GM18873 (cell line): ENCODE data around the gene OTX2.

ENCODE experiments used
- ATAC-seq: cut with Tn5 transposase; IDR thresholded peaks from one replicate; pipeline ENCODE4 v1.9.1; 2021; ENCODE audit warnings: mild to moderate bottlenecking, moderate library complexity, moderate number of reproducible peaks; ENCODE audit not compliant: unreplicated experiment, low FRiP score

The OTX2 gene

DNA sequence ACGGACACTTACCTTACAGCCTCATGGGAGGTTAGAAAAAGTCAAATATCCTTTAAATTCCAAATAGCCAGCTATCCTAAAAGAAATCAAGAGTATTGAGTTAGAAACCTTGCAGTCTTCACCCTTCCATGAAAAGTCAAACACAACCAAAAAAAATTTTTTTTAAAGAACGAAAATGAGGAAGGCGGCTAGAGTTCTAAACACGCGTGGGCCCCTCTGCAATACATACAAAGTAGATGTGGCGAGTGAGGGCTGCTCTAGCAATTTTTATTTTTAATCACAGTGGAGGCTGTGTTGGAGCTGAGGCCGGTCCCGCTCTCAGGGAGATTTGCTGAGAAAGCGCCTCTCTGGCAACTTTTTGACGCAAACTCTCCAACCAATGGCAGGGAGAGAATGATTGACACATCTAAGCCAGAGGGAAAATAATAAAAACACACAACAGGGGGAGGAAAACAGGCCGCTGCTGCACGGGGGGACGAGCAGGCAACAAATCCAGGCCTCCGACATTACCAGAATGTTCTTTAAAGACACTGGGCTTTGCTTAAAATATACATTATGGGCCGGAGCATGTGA, at the start of gene OTX2:
OTX2 (minus strand) TSS at position 333 of the 573 bp plus-strand sequence. CDS start 5,023 bp downstream, outside the sequence.
- no peak for ATAC-seq

DNA sequence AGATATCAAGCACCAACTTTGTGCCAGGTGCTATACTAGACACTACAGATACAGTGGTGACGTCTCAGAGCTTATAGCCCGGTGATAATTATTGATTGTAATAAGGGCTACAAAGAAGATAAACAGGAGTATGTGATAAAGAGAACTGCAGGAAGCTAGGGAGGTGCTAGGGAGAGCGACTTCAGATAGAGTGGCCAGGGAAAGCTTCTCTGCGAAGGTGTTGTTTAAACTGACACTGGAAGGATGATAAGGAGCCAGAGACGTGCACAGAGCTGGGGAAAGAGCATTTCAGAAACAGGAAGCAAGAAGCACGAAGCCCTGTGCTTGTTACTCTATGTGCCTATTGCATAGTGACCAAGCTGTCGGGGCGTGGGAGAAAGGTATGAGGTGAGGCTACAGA, 48.1 kb upstream of the OTX2 start:
- ATAC-seq, result no peak

- no peak for ATAC-seq
These were observed 46.9 kb upstream of the OTX2 start for GRCh38 chr14:56857216-56857615.

GRCh38 chr14:56855891-56856461, 45.7 kb upstream of the OTX2 start:
- no peak for ATAC-seq

DNA sequence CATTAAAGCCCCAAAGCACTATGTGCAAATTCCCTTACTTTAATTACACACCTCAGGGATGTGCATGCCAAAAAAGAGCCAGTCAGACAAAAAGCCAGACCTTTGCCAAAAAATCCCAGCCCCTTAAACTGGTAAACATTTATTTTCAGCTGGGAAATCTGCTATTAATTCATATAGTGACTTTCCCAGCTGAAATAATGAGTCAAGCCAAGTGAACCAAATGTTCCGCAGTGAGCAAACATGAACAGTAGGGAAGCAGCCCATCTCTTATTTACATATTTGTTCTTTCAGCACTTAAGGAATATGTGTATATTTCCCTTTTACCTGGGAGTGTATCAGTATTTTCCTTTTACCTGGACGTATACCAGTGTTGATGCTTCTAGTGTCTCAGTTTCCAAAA, 44.0 kb upstream of the OTX2 start:
- ATAC-seq, result no peak

DNA sequence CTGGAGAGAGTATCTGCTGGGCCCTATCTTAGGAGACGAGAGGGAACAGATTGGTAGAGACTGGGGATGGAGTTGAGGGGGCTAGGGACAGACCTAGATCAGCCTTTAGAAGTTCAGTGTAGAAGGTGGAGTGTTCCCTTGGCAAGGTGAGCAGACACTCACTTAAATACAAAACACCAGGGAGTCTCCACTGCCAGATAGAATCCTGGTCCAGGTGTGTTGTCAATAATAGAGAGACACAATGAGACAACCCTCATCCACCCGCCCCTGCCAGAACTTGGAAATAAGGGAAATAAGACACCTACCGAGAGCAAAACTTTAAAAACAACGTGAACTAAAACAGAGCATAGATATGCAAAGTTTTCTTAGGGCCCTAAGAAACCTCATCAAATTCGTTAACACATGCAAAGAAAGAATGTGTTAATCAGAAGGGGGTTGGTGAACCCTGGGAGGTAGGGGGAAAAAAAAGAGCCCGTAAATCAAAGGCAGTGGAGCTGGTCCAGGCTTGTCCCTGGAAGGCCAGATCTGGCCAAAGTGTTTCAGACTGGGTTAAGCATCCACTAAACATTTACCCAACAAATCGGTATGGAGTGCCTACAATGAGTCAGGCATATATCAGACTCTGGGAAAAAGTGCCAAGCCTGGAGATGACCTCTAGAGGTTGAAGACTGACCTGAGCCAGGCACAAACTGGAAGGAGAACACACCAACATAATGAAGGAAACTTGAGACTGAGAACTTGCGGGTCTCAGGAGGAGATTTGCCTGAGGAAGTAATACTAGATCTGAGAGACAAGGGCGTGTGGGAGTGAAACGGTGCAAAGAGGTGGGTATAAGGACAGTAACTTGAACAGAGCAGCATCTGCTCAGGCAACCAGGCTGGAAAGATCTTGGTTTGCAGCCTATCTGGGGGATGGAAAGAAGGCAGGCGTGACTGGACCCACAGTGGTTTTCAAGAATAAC, 37.0 kb upstream of the OTX2 start:
- no peak for ATAC-seq

DNA sequence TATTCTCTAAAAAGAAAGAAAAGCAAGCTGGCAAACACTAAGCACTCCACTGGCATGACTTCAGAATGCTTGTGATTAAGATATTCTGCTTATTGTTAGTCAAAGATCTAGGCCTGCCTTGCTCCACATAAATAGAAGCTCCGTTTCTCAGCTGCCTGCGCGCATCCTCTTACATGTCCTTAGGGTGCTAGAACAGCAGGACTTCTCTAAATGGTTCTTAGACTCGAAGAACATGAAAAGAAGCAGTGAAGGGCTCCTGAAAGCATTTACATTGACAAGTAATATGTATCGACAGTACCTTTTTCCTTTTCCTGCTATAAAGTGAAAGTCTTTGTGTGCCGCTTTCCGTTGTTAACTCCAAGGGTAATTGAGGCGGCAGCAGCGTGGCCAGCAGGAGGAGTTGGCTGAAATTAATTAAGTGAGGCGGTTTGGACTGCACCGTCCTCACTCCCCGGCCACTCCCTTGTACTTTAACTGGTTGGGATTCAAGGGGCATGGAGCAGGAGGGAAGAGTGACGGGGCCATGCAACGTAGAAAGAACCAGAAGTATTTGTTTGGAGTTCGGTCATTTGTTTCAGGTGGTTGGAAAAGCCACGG, 34.2 kb upstream of the OTX2 start:
- ATAC-seq, result no peak

DNA sequence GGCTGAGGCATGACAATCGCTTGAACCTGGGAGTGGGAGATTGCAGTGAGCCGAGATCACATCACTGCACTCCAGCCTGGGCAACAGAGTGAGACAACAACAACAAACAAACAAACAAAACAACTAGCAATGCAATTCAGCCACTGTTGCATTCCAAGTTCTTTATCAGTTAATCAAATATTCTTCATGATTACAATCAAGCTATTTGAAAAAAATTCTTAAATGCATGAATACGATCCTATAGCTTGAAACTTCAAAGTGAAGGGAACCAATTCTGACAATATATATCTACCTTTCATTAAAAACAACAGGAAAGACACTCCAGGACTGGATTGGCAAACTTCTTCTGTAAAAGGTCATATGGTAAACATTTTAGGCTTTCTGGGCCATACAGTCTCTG, 31.3 kb upstream of the OTX2 start:
- no peak for ATAC-seq

DNA sequence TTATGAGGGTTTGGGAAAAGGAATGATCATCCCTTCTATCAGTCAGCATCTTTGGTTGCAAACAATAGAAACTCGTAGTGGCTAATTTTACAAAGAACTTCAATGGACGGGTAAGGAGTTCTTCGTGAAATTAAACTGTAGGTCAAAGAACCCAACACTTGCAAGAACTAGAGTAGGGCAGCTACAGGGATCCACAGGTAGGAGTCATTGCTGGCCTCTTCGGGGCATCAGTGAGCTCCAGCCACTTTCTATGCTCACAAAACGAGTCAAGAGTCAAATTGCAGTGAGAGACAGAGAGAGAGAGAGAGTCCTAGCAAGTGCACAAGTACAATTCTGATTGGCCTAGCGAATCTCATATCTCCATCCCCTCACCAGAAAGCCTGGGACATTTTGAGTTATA, 29.9 kb upstream of the OTX2 start:
- ATAC-seq, result no peak

GRCh38 chr14:56829151-56829550, 18.9 kb upstream of the OTX2 start:
- ATAC-seq, result no peak

DNA sequence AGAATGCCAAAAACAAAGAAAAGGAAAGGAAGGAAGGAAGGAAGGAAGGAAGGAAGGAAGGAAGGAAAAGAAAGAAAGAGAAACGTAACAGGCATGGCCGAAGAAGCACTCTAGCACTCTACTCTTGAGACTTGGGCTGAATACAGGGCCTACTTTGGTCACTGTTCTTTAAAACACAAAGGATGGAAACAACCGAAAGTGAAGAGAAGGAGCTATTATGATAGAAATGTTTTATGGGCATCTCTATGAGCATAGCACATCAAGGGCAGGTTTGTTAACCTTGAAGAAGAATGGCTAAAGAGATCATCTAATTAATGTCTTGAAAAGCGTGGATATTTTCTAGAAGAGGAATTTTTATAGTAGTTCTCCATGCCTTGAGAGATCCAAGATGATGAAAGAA, 15.9 kb upstream of the OTX2 start:
- ATAC-seq, result no peak

DNA sequence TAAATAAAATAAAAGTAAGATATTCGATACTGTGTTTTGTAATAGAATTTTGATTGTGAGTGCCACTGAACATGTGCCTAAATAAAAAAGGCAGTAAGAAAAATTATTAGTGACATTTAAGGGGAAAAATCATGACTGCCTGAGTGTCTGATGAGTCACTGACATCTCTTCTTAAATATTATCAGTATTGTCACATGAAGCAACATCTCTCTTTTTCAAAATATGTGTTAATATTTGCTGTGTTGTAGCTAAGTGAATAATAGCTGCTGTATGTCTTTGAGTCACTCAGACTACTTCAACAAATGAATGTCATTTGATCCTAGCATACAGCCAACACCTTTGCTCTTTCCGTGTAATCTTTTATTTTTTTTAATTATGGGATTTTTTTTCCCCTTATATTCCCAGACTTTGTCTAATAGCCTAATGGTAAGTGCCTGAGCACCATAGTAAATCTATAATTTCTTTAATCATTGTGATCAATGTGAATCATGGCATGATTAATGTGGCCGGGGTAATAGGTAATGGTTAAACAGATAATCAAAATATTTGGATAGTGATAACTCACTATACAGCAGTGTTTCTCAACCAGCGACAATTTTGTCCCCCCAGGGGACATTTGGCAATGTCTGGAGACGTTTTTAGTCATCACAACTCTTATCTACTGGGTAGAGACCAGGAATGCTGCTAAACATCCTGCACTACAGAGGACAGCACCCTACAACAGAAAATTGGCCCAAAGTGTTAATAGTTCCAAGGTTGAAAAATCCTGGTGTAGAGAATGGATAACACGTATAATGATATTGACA, 11.7 kb upstream of the OTX2 start:
- no peak for ATAC-seq

DNA sequence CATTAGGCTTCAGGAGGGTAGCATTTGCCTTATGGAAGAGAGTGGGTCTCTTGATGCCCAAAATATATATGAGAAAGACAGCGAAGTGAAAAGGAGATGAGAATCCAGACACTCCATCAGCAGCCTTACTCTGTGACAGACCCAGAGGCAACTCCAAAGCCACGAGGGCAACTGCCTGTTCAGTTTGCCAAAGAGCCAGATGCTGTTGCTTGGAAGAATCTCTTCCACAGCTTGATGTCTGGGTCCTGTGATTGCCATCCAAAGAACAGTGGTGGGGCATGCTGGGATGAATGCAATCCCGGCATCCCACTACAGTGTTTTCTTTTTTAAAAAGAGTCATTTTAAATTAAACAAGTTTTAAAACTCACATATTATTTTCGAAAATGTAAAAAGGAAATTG, 10.9 kb upstream of the OTX2 start:
- no peak for ATAC-seq

- ATAC-seq, result no peak
These were observed 7.2 kb upstream of the OTX2 start for GRCh38 chr14:56817396-56817921.

- ATAC-seq, result no peak
These were observed 6.5 kb upstream of the OTX2 start for GRCh38 chr14:56816574-56817391.

DNA sequence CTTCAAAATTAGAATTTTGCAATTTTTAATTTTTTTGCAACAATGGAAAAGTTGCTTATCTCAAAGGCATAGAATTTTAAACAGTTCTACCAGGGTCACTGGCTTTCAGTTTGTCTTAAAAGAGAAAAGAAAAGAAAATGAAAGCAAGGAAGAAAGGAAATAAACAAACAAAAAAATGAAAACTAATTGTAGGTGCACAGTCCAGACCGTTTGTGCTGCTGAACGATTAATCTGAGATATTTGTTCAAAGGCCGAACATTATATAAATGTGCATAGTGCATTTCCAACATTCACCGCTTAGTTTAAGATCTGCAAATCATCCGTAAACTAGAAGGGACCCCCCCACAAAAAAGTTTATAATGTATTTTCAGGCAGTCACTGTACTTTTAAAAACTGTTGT, 5.5 kb upstream of the OTX2 start:
- ATAC-seq, result no peak

DNA sequence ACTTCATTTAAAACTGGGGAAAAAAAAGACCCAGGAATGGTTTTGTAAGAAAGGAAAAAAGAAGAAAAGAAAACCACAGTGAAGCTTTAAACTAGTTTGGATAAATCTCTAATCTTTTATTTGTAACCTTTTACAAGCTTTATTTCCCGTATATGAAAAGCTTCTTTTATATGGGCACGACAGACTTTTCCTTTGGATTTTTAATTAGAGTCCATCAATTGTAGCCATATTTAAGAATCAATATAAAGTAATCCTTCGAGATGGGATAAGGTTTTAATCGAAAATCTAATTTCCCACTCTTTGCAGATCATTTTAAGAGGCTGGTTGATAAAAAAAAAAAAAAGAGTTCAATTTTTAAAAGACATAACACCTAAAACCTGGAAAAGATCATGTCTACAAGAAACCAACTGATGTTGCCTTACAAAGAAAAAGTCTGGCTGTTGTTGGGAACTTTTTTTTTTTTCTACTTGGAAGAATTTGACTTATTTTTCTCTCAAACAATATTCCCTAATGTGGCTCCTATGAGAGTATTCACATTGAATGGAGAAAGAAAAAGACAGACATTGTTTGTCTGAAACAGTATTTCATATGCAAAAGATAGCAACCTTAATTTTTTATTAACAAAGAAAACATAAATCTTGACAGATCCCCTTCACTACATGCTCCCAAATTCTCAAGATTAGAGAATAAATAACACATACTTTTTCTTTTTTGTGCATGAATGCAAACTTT, 4.9 kb upstream of the OTX2 start:
- ATAC-seq, result no peak

DNA sequence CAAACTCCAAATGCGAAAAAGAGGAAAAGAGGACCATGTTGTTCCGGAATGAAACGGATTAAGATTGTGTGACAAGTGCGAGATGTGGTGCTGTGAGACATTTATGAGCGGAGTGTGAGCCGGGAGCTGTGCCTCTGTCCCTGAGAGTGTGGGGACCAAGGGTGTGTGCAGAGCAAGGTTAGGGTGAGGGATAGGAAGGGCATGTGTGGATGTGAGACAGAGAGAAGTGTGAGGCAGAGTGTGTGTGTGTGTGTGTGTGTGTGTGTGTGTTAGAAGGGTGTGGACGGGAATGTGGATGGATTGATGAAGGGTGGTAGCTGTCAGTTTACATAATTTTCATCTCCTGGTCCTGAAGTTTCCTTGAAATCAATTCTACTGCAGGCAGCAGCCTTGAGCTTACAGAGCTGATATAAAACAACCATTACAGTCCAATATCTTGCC, 4.3 kb upstream of the OTX2 start:
- no peak for ATAC-seq

GRCh38 chr14:56813143-56813551, 2.9 kb upstream of the OTX2 start:
- ATAC-seq, result no peak
